ENCODE results near the gene MTNR1B. TPM values are rescaled to one million over a fixed set of nuclear protein-coding genes. Genes with fewer than 3 reads are reported as not detected.

Gene MTNR1B
- total RNA-seq, 1 donor from 2014 or later = not detected

DNA sequence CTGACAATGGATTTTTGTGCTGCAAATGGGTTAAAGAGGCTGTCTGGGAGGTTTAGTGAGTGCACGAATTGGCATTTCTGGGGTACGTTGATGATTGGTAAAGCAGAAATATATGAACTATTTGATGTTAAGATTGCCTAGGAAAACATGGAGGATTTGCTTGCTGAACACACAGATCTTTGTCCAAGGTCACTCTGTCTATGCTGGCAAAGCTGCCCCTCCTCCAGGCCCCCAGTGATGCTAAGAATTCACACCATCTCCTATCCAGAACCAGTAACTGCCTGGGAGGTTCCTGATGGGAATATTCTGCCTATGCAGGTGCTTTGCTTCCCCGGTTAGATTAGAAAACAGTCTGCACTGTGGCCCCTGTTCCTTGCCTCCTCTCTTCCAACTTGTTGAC, 5.8 kb downstream of the MTNR1B start:
- no peak overlapping the region for H3K4me3 ChIP-seq (ENCODE audit: low read length in 3 of 3)

DNA sequence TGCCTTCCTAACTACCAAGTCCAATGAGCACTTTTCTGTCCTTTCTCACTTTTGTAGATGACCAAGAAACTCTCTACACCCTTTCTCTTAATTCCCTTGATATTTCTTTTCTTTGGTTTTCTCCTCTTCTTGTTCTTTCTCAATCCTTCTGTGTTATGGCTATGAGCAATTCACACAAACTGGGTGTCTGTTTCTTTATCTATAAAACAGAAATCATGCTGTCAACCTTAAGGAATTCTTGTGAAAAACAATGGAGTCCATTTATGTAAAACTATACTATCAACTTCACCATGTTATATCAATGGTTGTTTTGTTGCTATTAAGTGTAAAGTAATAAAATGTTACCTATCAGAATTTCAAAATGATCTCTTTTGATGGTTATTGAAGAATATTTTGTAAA, 7.2 kb downstream of the MTNR1B start:
- Histone ChIP-seq H3K4me1 (ENCODE audit: control insufficient read depth in 3 of 3, insufficient read depth in 3 of 3, low read length in 3 of 3) (no peaks in the 10 kb centered on the region), H3K27ac (ENCODE audit: low read depth, low read length) (no peak overlapping the region), H3K9ac (ENCODE audit: low read depth in 1 of 3, low read length in 3 of 3) (no peak overlapping the region), H3K4me3 (ENCODE audit: low read length in 3 of 3) (no peak overlapping the region), H3K27me3 (ENCODE audit: control insufficient read depth in 3 of 3, insufficient read depth in 3 of 3, low read length in 3 of 3) (peaks cover 0 to 3% (median 2%) of the 10 kb centered on the region in 3 donors), H3K9me3 (ENCODE audit: control insufficient read depth in 3 of 3, low read length in 3 of 3) (no peaks in the 10 kb centered on the region), H3K36me3 (ENCODE audit: control insufficient read depth in 3 of 3, insufficient read depth in 3 of 3, low read length in 3 of 3) (no peaks in the 10 kb centered on the region)

More for the DNA sequence above, 5.8 kb downstream of the MTNR1B start:
- Histone ChIP-seq H3K27ac (ENCODE audit: low read depth, low read length) (no peak overlapping the region), H3K9me3 (ENCODE audit: control insufficient read depth in 3 of 3, low read length in 3 of 3) (no peaks in the 10 kb centered on the region), H3K36me3 (ENCODE audit: control insufficient read depth in 3 of 3, insufficient read depth in 3 of 3, low read length in 3 of 3) (no peaks in the 10 kb centered on the region), H3K27me3 (ENCODE audit: control insufficient read depth in 3 of 3, insufficient read depth in 3 of 3, low read length in 3 of 3) (peaks cover 0 to 3% (median 2%) of the 10 kb centered on the region in 3 donors), H3K9ac (ENCODE audit: low read depth in 1 of 3, low read length in 3 of 3) (no peak overlapping the region), H3K4me1 (ENCODE audit: control insufficient read depth in 3 of 3, insufficient read depth in 3 of 3, low read length in 3 of 3) (no peaks in the 10 kb centered on the region)

DNA sequence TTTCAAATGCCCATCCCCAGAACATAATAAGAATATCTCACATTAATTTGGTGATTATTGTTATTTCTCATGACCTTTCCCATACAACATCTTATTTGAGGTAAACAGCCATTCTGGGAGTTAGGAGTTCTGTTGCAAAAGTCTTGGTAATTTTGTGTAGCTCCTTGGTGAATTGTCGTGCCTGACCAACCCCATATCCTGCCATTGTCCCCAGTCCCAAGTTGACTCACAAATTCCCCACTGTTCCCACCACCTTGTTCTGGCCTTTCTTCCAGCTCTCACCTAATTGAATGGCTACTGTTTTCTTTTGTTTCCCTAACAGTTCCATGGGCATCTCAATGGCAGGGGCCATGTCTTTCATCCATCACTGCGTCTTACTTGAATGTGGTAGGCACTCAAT, 8.0 kb downstream of the MTNR1B start:
- H3K4me3 ChIP-seq (ENCODE audit: low read length in 3 of 3) = no peak overlapping the region
- peaks cover 0 to 3% (median 2%) of the 10 kb centered on the region in 3 donors for H3K27me3 ChIP-seq (ENCODE audit: control insufficient read depth in 3 of 3, insufficient read depth in 3 of 3, low read length in 3 of 3)
- H3K9ac ChIP-seq (ENCODE audit: low read depth in 1 of 3, low read length in 3 of 3) = no peak overlapping the region
- H3K4me1 ChIP-seq (ENCODE audit: control insufficient read depth in 3 of 3, insufficient read depth in 3 of 3, low read length in 3 of 3) = no peaks in the 10 kb centered on the region
- no peaks in the 10 kb centered on the region for H3K9me3 ChIP-seq (ENCODE audit: control insufficient read depth in 3 of 3, low read length in 3 of 3)
- no peak overlapping the region for H3K27ac ChIP-seq (ENCODE audit: low read depth, low read length)
- no peaks in the 10 kb centered on the region for H3K36me3 ChIP-seq (ENCODE audit: control insufficient read depth in 3 of 3, insufficient read depth in 3 of 3, low read length in 3 of 3)

DNA sequence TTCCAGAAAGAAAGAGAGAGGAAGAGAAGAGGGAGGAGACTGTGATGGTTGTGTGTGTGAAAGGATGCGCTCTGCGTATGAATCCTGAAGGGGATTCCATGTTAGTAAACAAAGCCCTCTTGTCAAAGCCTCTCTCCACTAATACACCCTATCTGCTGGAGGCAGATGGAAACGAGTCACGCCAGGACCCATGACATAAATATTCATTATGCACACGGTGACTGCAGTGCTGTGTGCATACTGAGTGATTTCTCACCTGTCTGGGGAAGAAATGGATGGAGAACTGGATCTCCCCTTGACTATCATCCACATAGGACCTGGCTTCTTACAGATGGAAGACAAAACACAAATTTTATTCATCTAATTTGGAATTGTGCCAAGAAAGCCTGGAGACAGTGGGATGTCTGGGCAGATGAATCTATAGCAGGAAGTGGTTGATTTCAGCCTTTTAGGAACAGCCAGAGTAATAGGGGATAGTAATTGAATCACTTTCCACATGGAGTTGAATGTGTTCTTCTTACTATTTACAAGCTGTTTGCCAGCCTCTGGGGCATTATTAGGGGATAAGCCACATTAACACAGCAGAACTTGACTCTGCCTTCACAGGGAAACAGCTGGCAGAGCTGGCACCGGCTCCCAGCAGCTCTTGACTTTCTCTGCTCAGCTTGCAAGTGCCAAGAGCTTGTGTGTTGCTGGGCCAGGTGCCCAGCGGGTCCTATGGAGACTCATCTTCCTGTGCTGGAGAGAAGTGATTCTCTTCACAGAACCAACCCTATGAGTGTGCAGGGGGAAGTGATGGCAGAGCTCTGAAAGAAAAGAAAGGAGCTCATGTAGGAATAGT, 9.0 kb downstream of the MTNR1B start:
- no peaks in the 10 kb centered on the region for H3K36me3 ChIP-seq (ENCODE audit: control insufficient read depth in 3 of 3, insufficient read depth in 3 of 3, low read length in 3 of 3)
- H3K4me3 ChIP-seq (ENCODE audit: low read length in 3 of 3) = no peak overlapping the region
- H3K27ac ChIP-seq (ENCODE audit: low read depth, low read length) = no peak overlapping the region
- H3K4me1 ChIP-seq (ENCODE audit: control insufficient read depth in 3 of 3, insufficient read depth in 3 of 3, low read length in 3 of 3) = no peaks in the 10 kb centered on the region
- peaks cover 0 to 2% (median 0%) of the 10 kb centered on the region in 3 donors for H3K27me3 ChIP-seq (ENCODE audit: control insufficient read depth in 3 of 3, insufficient read depth in 3 of 3, low read length in 3 of 3)
- no peak overlapping the region for H3K9ac ChIP-seq (ENCODE audit: low read depth in 1 of 3, low read length in 3 of 3)
- H3K9me3 ChIP-seq (ENCODE audit: control insufficient read depth in 3 of 3, low read length in 3 of 3) = no peaks in the 10 kb centered on the region

DNA sequence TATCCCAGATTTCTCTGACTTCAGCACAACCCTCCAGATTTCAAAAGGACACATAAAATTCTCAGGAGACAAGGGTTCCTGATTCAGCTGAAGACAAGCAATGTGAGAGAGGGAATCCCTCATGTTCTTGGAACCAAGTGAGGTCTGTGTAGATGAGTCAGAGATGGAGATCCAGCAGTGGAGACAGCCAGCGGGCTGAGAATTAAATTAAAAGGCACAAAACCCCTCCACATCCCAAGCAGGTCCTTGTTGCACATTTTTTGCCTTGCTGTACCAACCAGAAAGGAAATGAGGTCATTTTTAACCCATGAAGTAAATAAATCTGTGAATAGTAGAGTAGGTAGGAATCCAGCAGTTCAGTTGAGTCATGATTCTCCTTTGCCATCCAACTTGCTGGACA, 9.7 kb downstream of the MTNR1B start:
- Histone ChIP-seq H3K27ac (ENCODE audit: low read depth, low read length) (no peak overlapping the region), H3K4me3 (ENCODE audit: low read length in 3 of 3) (no peak overlapping the region), H3K4me1 (ENCODE audit: control insufficient read depth in 3 of 3, insufficient read depth in 3 of 3, low read length in 3 of 3) (no peaks in the 10 kb centered on the region)

DNA sequence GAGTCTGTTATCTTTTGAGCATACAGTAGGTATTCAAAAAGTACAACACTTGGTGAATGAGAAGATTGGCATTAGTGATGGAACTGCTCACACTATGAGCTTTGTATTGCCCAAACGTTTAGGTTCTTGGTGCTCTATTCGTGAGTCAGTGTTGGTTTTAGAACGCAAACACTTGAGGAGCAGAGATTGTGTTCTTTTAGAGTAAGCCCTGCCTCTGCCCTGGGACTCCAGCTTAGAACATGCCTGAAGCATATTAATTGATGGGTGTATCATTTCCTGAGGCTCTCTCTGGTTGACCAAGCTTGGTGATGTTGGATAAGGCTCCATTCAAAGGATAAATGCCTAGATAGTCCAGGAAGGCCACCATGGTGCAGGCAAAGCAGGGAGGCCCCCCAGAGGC, 10.9 kb downstream of the MTNR1B start:
- no peak overlapping the region for H3K4me3 ChIP-seq (ENCODE audit: low read length in 3 of 3)
- H3K4me1 ChIP-seq (ENCODE audit: control insufficient read depth in 3 of 3, insufficient read depth in 3 of 3, low read length in 3 of 3) = no peaks in the 10 kb centered on the region
- H3K9ac ChIP-seq (ENCODE audit: low read depth in 1 of 3, low read length in 3 of 3) = no peak overlapping the region
- no peaks in the 10 kb centered on the region for H3K9me3 ChIP-seq (ENCODE audit: control insufficient read depth in 3 of 3, low read length in 3 of 3)
- H3K27me3 ChIP-seq (ENCODE audit: control insufficient read depth in 3 of 3, insufficient read depth in 3 of 3, low read length in 3 of 3) = peaks cover 0 to 2% (median 0%) of the 10 kb centered on the region in 3 donors
- H3K36me3 ChIP-seq (ENCODE audit: control insufficient read depth in 3 of 3, insufficient read depth in 3 of 3, low read length in 3 of 3) = no peaks in the 10 kb centered on the region
- no peak overlapping the region for H3K27ac ChIP-seq (ENCODE audit: low read depth, low read length)

More for the DNA sequence above, 9.7 kb downstream of the MTNR1B start:
- H3K9ac ChIP-seq (ENCODE audit: low read depth in 1 of 3, low read length in 3 of 3) = no peak overlapping the region
- no peaks in the 10 kb centered on the region for H3K36me3 ChIP-seq (ENCODE audit: control insufficient read depth in 3 of 3, insufficient read depth in 3 of 3, low read length in 3 of 3)
- H3K9me3 ChIP-seq (ENCODE audit: control insufficient read depth in 3 of 3, low read length in 3 of 3) = no peaks in the 10 kb centered on the region
- H3K27me3 ChIP-seq (ENCODE audit: control insufficient read depth in 3 of 3, insufficient read depth in 3 of 3, low read length in 3 of 3) = peaks cover 0 to 2% (median 0%) of the 10 kb centered on the region in 3 donors

DNA sequence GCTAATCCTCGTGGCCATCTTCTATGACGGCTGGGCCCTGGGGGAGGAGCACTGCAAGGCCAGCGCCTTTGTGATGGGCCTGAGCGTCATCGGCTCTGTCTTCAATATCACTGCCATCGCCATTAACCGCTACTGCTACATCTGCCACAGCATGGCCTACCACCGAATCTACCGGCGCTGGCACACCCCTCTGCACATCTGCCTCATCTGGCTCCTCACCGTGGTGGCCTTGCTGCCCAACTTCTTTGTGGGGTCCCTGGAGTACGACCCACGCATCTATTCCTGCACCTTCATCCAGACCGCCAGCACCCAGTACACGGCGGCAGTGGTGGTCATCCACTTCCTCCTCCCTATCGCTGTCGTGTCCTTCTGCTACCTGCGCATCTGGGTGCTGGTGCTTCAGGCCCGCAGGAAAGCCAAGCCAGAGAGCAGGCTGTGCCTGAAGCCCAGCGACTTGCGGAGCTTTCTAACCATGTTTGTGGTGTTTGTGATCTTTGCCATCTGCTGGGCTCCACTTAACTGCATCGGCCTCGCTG, 12.1 kb downstream of the MTNR1B start:
- no peaks in the 10 kb centered on the region for H3K36me3 ChIP-seq (ENCODE audit: control insufficient read depth in 3 of 3, insufficient read depth in 3 of 3, low read length in 3 of 3)
- H3K9me3 ChIP-seq (ENCODE audit: control insufficient read depth in 3 of 3, low read length in 3 of 3) = no peaks in the 10 kb centered on the region
- H3K27ac ChIP-seq (ENCODE audit: low read depth, low read length) = no peak overlapping the region
- peaks cover 0 to 2% (median 0%) of the 10 kb centered on the region in 3 donors for H3K27me3 ChIP-seq (ENCODE audit: control insufficient read depth in 3 of 3, insufficient read depth in 3 of 3, low read length in 3 of 3)
- no peak overlapping the region for H3K9ac ChIP-seq (ENCODE audit: low read depth in 1 of 3, low read length in 3 of 3)
- no peak overlapping the region for H3K4me3 ChIP-seq (ENCODE audit: low read length in 3 of 3)
- no peaks in the 10 kb centered on the region for H3K4me1 ChIP-seq (ENCODE audit: control insufficient read depth in 3 of 3, insufficient read depth in 3 of 3, low read length in 3 of 3)

DNA sequence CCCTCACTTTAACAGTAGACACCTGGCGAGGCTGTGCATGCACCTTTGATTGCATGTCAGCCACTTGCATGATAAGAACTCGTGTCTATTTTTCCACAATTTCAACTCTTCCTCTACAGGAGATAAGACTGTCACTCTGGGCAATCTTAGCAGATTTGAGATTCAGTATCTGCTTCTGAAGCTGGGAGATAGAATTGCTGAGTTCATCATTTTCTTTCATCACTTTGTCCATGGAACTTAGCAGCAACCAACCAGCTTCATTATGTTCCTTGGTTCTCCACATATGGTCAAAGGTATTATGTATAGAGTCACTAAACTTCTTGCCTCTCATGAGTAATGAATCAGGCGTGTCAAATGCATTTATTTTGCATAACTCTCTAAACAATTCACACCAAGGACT, 17.1 kb downstream of the MTNR1B start:
- Histone ChIP-seq H3K9ac (ENCODE audit: low read depth in 1 of 3, low read length in 3 of 3) (no peak overlapping the region), H3K36me3 (ENCODE audit: control insufficient read depth in 3 of 3, insufficient read depth in 3 of 3, low read length in 3 of 3) (no peaks in the 10 kb centered on the region), H3K27ac (ENCODE audit: low read depth, low read length) (no peak overlapping the region), H3K4me3 (ENCODE audit: low read length in 3 of 3) (no peak overlapping the region), H3K9me3 (ENCODE audit: control insufficient read depth in 3 of 3, low read length in 3 of 3) (peaks cover 0 to 4% (median 2%) of the 10 kb centered on the region in 3 donors), H3K4me1 (ENCODE audit: control insufficient read depth in 3 of 3, insufficient read depth in 3 of 3, low read length in 3 of 3) (no peaks in the 10 kb centered on the region), H3K27me3 (ENCODE audit: control insufficient read depth in 3 of 3, insufficient read depth in 3 of 3, low read length in 3 of 3) (no peaks in the 10 kb centered on the region)

DNA sequence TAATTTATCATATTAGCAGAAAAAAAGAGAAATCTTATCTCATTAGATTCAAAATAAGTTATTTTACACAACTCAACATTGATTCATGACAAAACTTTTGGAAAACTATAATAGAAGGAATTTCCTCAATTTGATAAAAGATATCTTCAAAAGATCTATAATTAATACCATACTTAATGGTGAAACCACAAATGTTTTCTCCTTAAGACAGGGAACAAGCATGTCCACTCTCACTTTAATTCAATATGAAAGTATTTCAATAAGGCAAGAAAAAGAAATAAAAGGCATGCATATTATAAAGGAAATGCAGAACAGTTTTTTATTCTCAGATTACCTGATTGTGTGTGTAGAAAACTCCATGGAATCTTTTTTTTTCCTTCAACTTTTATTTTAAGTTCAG, 23.6 kb downstream of the MTNR1B start:
- no peak overlapping the region for H3K4me3 ChIP-seq (ENCODE audit: low read length in 3 of 3)
- no peaks in the 10 kb centered on the region for H3K27me3 ChIP-seq (ENCODE audit: control insufficient read depth in 3 of 3, insufficient read depth in 3 of 3, low read length in 3 of 3)
- H3K9me3 ChIP-seq (ENCODE audit: control insufficient read depth in 3 of 3, low read length in 3 of 3) = peaks cover 0 to 4% (median 2%) of the 10 kb centered on the region in 3 donors
- H3K4me1 ChIP-seq (ENCODE audit: control insufficient read depth in 3 of 3, insufficient read depth in 3 of 3, low read length in 3 of 3) = no peaks in the 10 kb centered on the region
- H3K9ac ChIP-seq (ENCODE audit: low read depth in 1 of 3, low read length in 3 of 3) = no peak overlapping the region
- H3K36me3 ChIP-seq (ENCODE audit: control insufficient read depth in 3 of 3, insufficient read depth in 3 of 3, low read length in 3 of 3) = no peaks in the 10 kb centered on the region
- H3K27ac ChIP-seq (ENCODE audit: low read depth, low read length) = no peak overlapping the region

Measured in skeletal muscle tissue (tissue), 4 donors.